Omental fat pad (tissue), 4 donors: ENCODE measurements around the gene CYP4F22. TPM values are rescaled to one million over a fixed set of nuclear protein-coding genes. Genes with fewer than 3 reads are reported as not detected.

Experiments
- ATAC-seq: fragments of 150-250 bp; one replicate; pipeline ENCODE4 v1.9.1; 2016; ENCODE audit warnings: mild to moderate bottlenecking, moderate library complexity; ENCODE audit not compliant: low FRiP score
- DNase-seq: peaks from one replicate; pipeline ENCODE4 v3.0.0-alpha.2; 2019; ENCODE audit warnings: low spot score
- CTCF ChIP-seq, 3 donors: fragments of 450-650 bp; IDR thresholded peaks; one replicate each; pipeline ENCODE4 v1.5.1; 2016 to 2017; ENCODE audit warnings: antibody characterized with exemption in 3 of 3, mild to moderate bottlenecking in 3 of 3, moderate library complexity in 2 of 3
- total RNA-seq, 4 donors: library from RNA; depleted of rRNA; stranded (reverse); fragments of >200 nt; gene quantifications; one replicate each; pipeline ENCODE4 v1.1.0, GENCODE V29; 2016

The CYP4F22 gene
- total RNA-seq = 1 to 10 TPM in 1 of 4 donors, under 1 TPM in 1, not detected in 2; 0.36 to 1.3 TPM

DNA sequence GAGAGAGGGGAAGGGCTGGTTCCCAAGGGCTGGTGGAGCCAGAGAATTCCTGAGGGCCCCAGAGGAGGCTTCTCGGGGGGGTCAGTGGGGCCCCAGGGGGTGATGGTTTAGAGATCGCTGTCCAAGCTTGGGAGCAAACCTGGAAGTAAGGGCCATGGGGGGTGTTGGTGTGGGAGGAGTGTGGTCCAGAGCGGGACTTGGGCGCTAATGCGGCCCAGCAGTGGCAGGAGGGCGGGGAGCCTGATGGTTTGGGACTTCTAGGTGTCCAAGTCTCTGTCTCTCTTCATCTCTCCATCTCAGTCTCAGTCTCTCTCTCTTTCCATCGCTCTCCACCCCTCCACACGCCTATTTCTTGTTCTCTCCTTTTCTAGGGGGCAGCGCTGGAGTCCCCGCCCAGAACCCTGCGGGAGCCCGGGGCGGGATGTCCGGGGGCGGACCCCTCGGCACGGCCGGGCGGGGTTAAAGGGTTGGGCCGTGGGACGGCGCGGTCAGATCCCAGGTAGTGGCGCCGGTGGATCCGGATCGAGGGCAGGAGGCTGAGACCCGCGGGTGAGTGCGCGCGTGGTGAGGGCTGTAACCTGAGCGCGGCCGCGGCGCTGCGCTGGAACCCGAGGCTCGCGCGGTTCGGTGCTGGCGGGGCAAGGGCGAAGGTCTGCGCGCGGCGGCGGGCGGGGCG lies at the start of gene CYP4F22:
Gene CYP4F22, plus strand, starts transcription at position 491 of the 676 bp plus-strand sequence. CDS start 16,812 bp downstream, outside the sequence.
- no peak for ATAC-seq
- no peak for DNase-seq
- no peak for TF ChIP-seq CTCF (IDR thresholded peaks at IDR 0.05)

DNA sequence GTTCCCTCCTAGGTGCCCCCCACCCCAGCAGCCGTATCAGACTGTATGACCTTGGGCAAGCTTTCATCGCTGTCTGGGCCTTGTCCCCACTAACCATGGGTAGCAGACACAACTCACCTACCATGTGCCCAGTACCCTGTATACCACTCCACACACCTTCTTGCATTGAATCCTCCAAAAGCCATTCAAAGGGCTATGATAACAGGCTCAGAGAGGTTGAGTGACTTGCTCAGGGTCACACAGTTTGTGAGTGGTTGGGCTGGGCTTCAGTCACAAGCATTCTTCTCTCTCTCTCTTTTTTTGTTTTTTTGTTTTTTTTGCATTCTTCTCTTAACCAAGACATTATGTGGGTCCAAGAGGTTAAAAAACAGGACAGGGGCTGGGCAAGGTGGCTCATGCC lies 46.6 kb upstream of the CYP4F22 start:
- ATAC-seq = no peak
- no peak for TF ChIP-seq CTCF (IDR thresholded peaks at IDR 0.05)

GRCh38 chr19:15463861-15464371 lies 44.4 kb upstream of the CYP4F22 start:
- ATAC-seq = no peak
- no peak for DNase-seq
- TF ChIP-seq CTCF (IDR thresholded peaks at IDR 0.05) = no peak

More for the DNA sequence above, 46.6 kb upstream of the CYP4F22 start:
- DNase-seq = no peak

- DNase-seq (no peak), ATAC-seq (no peak)
- TF ChIP-seq CTCF (IDR thresholded peaks at IDR 0.05) = no peak
These were observed 43.6 kb upstream of the CYP4F22 start, which contains the start of gene RASAL3 for GRCh38 chr19:15464394-15465385. Gene RASAL3 (minus strand): TSS chr19:15464544. CDS start chr19:15464358, 186 bp downstream.

DNA sequence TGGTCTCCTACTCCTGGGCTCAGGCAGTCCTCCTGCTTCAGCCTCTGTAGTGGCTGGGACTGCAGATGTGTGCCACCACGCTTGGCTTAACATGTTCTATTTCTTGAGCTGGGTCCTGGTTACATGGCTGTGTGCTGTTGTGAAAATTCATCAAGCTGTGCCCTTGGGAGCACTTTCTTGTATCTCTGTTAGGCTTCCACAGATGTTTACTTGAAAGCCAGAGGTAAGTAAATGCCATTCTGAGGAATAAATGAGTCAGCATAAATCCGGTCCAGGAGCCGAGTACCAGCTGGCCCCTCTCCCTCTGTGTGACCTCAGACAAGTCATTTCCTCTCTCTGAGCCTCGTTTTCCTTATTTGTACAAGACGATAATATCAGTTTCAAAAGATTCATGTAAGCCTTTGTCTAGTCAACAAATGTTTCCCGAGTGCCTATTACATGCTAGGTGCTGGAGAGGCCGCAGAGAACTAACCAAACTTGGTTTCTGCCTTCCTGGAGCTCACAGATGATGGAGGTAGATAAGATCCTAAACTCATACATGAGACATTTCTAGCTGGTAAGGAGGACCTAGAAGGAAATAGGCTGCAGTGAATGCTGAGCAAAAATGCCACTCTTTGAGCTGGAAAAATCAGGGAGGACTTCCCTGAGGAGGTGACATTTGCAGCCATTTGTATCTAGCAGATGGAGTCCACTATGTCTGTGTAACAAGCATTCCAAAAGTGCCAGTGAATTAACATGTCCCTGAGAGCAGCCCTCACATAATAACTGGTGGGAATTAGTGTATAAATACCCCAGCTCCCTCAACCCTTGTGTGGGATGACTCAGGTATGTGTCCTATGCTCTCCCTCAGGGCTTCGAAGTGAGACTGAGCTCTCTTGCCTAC lies 41.2 kb upstream of the CYP4F22 start:
- no peak for DNase-seq
- no peak for TF ChIP-seq CTCF (IDR thresholded peaks at IDR 0.05)
- ATAC-seq = no peak

DNA sequence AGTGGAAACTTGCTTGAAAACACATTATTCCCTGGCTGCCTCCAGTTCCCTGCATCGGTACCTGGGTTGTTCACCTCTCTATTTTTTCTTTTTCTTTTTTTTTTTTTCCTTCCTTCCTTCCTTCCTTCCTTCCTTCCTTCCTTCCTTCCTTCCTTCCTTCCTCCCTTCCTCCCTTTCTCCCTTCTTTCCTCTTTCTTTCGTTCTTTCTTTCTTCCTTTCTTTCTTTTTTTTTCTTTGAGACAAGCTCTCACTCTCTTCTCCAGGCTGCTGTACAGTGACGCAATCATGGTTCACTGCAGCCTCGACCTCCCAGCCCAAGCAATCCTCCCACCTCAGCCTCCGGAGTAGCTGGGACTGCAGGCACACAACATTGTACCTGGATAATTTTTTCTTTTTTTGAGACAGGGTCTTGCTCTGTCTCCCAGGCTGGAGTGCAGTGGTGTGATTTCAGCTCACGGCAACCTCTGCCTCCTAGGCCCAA lies 40.6 kb upstream of the CYP4F22 start:
- no peak for TF ChIP-seq CTCF (IDR thresholded peaks at IDR 0.05)
- ATAC-seq = no peak
- no peak for DNase-seq
